Gastrocnemius medialis (tissue), 4 donors: Measurements from ENCODE around the gene PGAM1. TPM values are rescaled to one million over a fixed set of nuclear protein-coding genes. Genes with fewer than 3 reads are reported as not detected.

Source experiments
- ATAC-seq, 2 donors: fragments of 150-250 bp; one replicate each; pipeline ENCODE4 v1.9.1; 2016
- DNase-seq, 2 donors: peaks; one replicate each; pipeline ENCODE4 v3.0.0-alpha.2; 2019
- H3K27ac ChIP-seq, 4 donors: fragments of 200-600 bp; sonication (generic); 1 replicate in 1 of 4; 2 replicates in 3 of 4; pipeline ENCODE4 v1.5.1; 2016 to 2018; ENCODE audit warnings: mild to moderate bottlenecking in 2 of 4, moderate library complexity in 1 of 4
- H3K27me3 ChIP-seq, 3 donors: fragments of 200-600 bp; sonication (generic) in 2 of 3; 1 replicate in 1 of 3; 2 replicates in 2 of 3; pipeline versions ENCODE4 v1.5.1 to v1.6.0; 2016 to 2019; ENCODE audit warnings: mild to moderate bottlenecking in 1 of 3, moderate library complexity in 1 of 3
- H3K36me3 ChIP-seq, 2 donors: fragments of 200-600 bp; sonication (generic) in 1 of 2; one replicate each; pipeline ENCODE4 v1.5.1; 2017 to 2018
- H3K4me1 ChIP-seq, 2 donors: fragments of 200-600 bp; sonication (generic) in 1 of 2; one replicate each; pipeline ENCODE4 v1.5.1; 2016 to 2017; ENCODE audit warnings: mild to moderate bottlenecking in 2 of 2
- H3K4me3 ChIP-seq, 4 donors: fragments of 200-600 bp; sonication (generic) in 3 of 4; 1 replicate in 1 of 4; 2 replicates in 3 of 4; pipeline ENCODE4 v1.5.1; 2016 to 2019; ENCODE audit warnings: mild to moderate bottlenecking in 2 of 4
- H3K9me3 ChIP-seq, 3 donors: fragments of 200-600 bp; sonication (generic) in 2 of 3; 1 replicate in 1 of 3; 2 replicates in 2 of 3; pipeline ENCODE4 v1.5.1; 2016 to 2019
- POLR2A ChIP-seq, 2 donors: fragments of 450-650 bp; IDR thresholded peaks; one replicate each; pipeline ENCODE4 v1.6.1; 2017; ENCODE audit warnings: antibody characterized with exemption in 2 of 2, mild to moderate bottlenecking in 2 of 2, moderate library complexity in 2 of 2
- in situ Hi-C, 4 donors: fragments of 200-750 bp; cut with MboI; loops; one replicate each; pipeline versions ENCODE4 v1.15.0 to v1.8.0; 2017; ENCODE audit warnings: low sequenced_read_pairs in 4 of 4
- intact Hi-C: fragments of 100-400 bp; cut with DNase I; formaldehyde crosslinking; loops from one replicate; pipeline ENCODE4 v1.15.1; 2023; ENCODE audit warnings: low total_unique reads
- total RNA-seq, 4 donors: library from RNA; depleted of rRNA; stranded (reverse); fragments of >200 nt; gene quantifications; one replicate each; pipeline versions ENCODE4 v1.1.0 to v1.2.3, GENCODE V29; 2016
- TF ChIP-seq, protein P1 (sequence below), 5 experiments: fragments of 450-650 bp in 3 of 5; fragments of 200-600 bp in 2 of 5; sonication (generic) in 2 of 5; IDR thresholded peaks in 4 of 5; conservative IDR thresholded peaks in 1 of 5; 1 replicate in 4 of 5; 2 replicates in 1 of 5; pipeline ENCODE4 v1.5.1; 2016 to 2019; ENCODE audit warnings: antibody characterized with exemption in 5 of 5, mild to moderate bottlenecking in 3 of 5, moderate library complexity in 3 of 5

The PGAM1 gene
- total RNA-seq, 4 donors from 2014 or later = 41.0 to 72.1 (median 62.2) TPM

GRCh38 chr10:97381626-97382025 lies 44.4 kb upstream of the PGAM1 start:
- no peak for DNase-seq
- ATAC-seq = no peak
- no peaks in the 10 kb centered on the region for H3K27me3 ChIP-seq
- H3K9me3 ChIP-seq = no peaks in the 10 kb centered on the region
- no peak for TF ChIP-seq POLR2A (IDR thresholded peaks at IDR 0.05)
- TF ChIP-seq, protein P1, sequence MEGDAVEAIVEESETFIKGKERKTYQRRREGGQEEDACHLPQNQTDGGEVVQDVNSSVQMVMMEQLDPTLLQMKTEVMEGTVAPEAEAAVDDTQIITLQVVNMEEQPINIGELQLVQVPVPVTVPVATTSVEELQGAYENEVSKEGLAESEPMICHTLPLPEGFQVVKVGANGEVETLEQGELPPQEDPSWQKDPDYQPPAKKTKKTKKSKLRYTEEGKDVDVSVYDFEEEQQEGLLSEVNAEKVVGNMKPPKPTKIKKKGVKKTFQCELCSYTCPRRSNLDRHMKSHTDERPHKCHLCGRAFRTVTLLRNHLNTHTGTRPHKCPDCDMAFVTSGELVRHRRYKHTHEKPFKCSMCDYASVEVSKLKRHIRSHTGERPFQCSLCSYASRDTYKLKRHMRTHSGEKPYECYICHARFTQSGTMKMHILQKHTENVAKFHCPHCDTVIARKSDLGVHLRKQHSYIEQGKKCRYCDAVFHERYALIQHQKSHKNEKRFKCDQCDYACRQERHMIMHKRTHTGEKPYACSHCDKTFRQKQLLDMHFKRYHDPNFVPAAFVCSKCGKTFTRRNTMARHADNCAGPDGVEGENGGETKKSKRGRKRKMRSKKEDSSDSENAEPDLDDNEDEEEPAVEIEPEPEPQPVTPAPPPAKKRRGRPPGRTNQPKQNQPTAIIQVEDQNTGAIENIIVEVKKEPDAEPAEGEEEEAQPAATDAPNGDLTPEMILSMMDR (IDR thresholded peaks at IDR 0.05 in 4 of 5, conservative IDR thresholded peaks at IDR 0.05 in 1 of 5) = no peak
- peaks cover 0 to 88% of the 10 kb centered on the region in 2 donors for H3K36me3 ChIP-seq
- intact Hi-C loops = no loop called here
- no peaks in the 10 kb centered on the region for H3K4me1 ChIP-seq
- in situ Hi-C loops = no loop called here
- H3K27ac ChIP-seq = no peak overlapping the region
- H3K4me3 ChIP-seq = no peak overlapping the region

GRCh38 chr10:97383159-97383558 lies 42.8 kb upstream of the PGAM1 start:
- H3K27ac ChIP-seq = no peak overlapping the region
- TF ChIP-seq, protein P1 (IDR thresholded peaks at IDR 0.05 in 4 of 5, conservative IDR thresholded peaks at IDR 0.05 in 1 of 5) = no peak
- no peak for TF ChIP-seq POLR2A (IDR thresholded peaks at IDR 0.05)
- no peaks in the 10 kb centered on the region for H3K27me3 ChIP-seq
- H3K4me3 ChIP-seq = no peak overlapping the region
- H3K4me1 ChIP-seq = no peaks in the 10 kb centered on the region
- ATAC-seq (no peak), DNase-seq (no peak)
- intact Hi-C loops = no loop called here
- in situ Hi-C loops = no loop called here
- no peaks in the 10 kb centered on the region for H3K9me3 ChIP-seq
- peaks cover 0 to 97% of the 10 kb centered on the region in 2 donors for H3K36me3 ChIP-seq

- in situ Hi-C loops (no loop called here), intact Hi-C loops (no loop called here)
- no peaks in the 10 kb centered on the region for H3K9me3 ChIP-seq
- DNase-seq (no peak), ATAC-seq (no peak)
- TF ChIP-seq, protein P1 (IDR thresholded peaks at IDR 0.05 in 4 of 5, conservative IDR thresholded peaks at IDR 0.05 in 1 of 5) = no peak
- TF ChIP-seq POLR2A (IDR thresholded peaks at IDR 0.05) = no peak
- H3K27ac ChIP-seq = no peak overlapping the region
- no peaks in the 10 kb centered on the region for H3K27me3 ChIP-seq
- peaks cover 0 to 96% of the 10 kb centered on the region in 2 donors for H3K36me3 ChIP-seq
- no peak overlapping the region for H3K4me3 ChIP-seq
- H3K4me1 ChIP-seq = no peaks in the 10 kb centered on the region
These were observed 41.8 kb upstream of the PGAM1 start for GRCh38 chr10:97384156-97384555.

DNA sequence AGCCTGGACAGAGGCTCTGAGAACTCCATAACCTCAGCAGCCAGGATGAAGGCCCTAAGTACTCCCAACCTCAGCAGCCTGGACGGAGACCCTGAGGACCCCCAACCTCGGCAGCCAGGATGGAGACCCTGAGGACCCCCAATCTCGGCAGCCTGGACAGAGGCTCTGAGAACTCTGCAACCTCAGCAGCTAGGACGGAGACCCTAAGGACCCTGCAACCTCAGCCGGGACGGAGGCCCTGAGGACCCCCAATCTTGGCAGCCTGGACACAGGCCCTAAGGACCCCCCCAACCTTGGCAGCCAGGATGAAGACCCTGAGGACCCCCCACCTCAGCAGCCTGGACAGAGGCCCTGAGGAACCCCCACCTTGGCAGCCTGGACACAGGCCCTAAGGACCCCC lies 41.4 kb upstream of the PGAM1 start:
- DNase-seq (no peak), ATAC-seq (no peak)
- Histone ChIP-seq H3K36me3 (peaks cover 0 to 96% of the 10 kb centered on the region in 2 donors), H3K27me3 (no peaks in the 10 kb centered on the region), H3K4me1 (no peaks in the 10 kb centered on the region), H3K9me3 (no peaks in the 10 kb centered on the region), H3K27ac (no peak overlapping the region), H3K4me3 (no peak overlapping the region)
- in situ Hi-C loops (no loop called here), intact Hi-C loops (no loop called here)
- TF ChIP-seq POLR2A (IDR thresholded peaks at IDR 0.05) = no peak
- TF ChIP-seq, protein P1 (IDR thresholded peaks at IDR 0.05 in 4 of 5, conservative IDR thresholded peaks at IDR 0.05 in 1 of 5) = no peak

- in situ Hi-C loops (no loop called here), intact Hi-C loops (no loop called here)
- ATAC-seq = no peak
- H3K27ac ChIP-seq = no peak overlapping the region
- no peak overlapping the region for H3K4me3 ChIP-seq
- H3K36me3 ChIP-seq = peaks cover 0 to 96% of the 10 kb centered on the region in 2 donors
- no peaks in the 10 kb centered on the region for H3K9me3 ChIP-seq
- TF ChIP-seq, protein P1 (IDR thresholded peaks at IDR 0.05 in 4 of 5, conservative IDR thresholded peaks at IDR 0.05 in 1 of 5) = no peak
- TF ChIP-seq POLR2A (IDR thresholded peaks at IDR 0.05) = no peak
- H3K4me1 ChIP-seq = no peaks in the 10 kb centered on the region
- no peaks in the 10 kb centered on the region for H3K27me3 ChIP-seq
- no peak for DNase-seq
These were observed 40.4 kb upstream of the PGAM1 start for GRCh38 chr10:97385565-97385964.
